Measurements from ENCODE around the gene LRRTM4.

The LRRTM4 gene

DNA sequence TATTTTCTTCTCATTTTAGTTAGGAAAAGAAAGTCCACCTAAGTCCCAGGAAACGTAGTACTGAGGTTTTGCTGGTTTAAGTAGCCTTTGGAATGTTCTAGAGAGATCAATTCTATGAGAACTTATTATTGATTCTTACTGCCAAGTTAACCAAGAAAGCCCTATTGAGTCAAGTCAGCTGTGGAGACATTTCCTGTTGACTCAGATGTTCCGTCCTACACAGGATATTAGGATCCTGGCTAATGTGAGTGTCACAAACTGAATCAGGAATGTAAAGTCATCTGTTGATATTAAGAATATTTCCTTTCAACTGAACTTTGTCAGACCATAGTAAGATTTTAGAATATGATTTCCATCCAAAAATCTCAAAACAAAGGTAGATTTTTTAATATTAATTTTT, 654.3 kb downstream of the LRRTM4 start:
- no peak for TF ChIP-seq ZNF274 (IDR thresholded peaks at IDR 0.05; ENCODE audit: low read depth, low read length)
- H3K4me3 ChIP-seq (ENCODE audit: low read length) = no peak overlapping the region

DNA sequence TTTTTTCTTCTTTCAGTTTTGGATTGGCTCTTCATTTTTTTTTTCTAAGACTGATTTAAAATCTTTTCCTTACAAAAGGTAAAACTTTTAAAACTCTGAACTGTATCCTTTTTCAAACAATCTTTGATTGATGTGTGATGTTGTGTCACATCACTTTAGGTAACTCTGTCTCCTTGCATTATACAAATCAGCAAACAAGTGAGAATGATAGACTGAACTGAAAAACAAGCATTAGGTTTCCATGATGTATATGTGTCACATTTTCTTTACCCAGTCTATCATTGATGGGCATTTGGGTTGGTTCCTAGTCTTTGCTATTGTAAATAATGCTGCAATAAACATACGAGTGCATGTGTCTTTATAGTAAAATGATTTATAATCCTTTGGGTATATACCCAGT, 655.7 kb downstream of the LRRTM4 start:
- no peak for TF ChIP-seq ZNF274 (IDR thresholded peaks at IDR 0.05; ENCODE audit: low read depth, low read length)
- H3K4me3 ChIP-seq (ENCODE audit: low read length) = no peak overlapping the region

DNA sequence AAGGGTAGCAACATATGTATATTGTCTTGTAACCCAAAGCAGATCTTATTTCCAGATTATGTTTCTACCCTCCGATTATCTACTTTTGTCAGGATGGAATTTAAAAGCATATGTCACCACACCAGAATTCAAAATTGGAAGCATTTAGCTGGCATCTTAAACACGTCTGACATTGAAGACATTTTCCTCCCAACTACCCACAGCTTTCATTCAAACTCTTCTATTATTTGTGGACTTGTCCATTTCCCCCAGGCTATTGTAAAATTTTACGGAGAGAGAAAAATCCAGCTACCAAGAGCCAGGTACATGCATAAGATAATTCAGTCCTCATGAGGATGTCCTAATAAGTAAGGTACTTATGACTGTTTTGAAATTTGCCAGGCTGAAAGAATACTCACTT, 659.3 kb downstream of the LRRTM4 start:
- TF ChIP-seq ZNF274 (IDR thresholded peaks at IDR 0.05; ENCODE audit: low read depth, low read length) = no peak

DNA sequence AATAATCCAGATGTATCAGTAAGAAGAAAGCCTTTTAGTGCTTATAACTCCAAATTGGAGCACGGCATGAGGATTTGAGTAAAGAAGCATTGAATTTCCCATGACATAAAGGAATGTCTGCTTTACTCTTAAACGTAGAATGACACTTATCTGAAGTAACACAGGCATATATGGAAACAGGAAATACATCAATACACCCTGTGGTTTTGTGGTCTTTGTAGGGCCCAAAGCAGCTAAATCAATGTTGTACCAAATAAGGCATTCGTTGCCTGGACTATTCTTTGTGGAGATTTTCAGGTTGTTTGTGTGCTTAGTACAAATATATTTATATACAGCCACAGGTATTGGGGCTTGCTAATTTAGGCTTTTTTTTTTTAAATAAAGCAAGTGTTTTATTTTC, 660.5 kb downstream of the LRRTM4 start:
- no peak overlapping the region for H3K4me3 ChIP-seq (ENCODE audit: low read length)
- no peak for TF ChIP-seq ZNF274 (IDR thresholded peaks at IDR 0.05; ENCODE audit: low read depth, low read length)

More for the DNA sequence above, 659.3 kb downstream of the LRRTM4 start:
- no peak overlapping the region for H3K4me3 ChIP-seq (ENCODE audit: low read length)

DNA sequence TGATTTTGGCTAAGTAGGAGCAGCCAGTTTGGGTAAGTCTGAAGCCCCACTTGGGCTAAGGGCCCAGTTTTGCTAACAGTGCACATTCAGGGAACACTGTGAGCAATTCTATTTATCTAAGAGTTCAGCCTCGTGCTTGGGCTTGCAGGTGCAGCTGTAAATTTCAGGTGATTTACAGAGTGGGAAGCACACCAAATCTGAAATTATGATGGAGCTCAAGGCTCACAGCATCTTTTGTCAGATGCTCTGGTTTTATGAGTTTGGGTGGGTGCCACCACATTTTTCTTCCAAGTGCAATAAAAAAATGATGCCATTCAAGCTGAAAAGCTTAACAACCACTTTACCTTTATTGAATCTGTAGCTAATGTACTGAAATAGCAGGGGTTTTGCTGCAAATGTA, 671.2 kb downstream of the LRRTM4 start:
- TF ChIP-seq ZNF274 (IDR thresholded peaks at IDR 0.05; ENCODE audit: low read depth, low read length) = no peak
- H3K4me3 ChIP-seq (ENCODE audit: low read length) = no peak overlapping the region

DNA sequence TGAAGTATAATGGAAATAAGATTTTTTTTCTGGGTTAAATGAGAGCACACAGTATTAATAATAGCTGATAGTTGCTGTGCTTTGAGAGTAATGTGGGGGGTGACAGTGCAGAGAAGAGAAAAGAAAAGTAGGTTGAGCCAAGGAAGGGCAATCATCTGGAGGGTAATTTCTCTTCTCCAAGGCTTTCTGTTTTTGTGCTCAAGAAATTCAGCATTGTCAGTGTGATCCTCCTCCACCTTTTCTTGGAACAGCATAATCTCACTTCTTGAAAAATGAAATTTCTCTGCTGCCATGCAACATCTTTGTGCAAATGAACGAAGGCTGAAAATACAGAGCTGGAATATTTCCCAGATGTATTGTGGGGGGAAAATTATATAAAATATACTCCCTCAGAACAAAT, 673.1 kb downstream of the LRRTM4 start:
- no peak overlapping the region for H3K4me3 ChIP-seq (ENCODE audit: low read length)
- no peak for TF ChIP-seq ZNF274 (IDR thresholded peaks at IDR 0.05; ENCODE audit: low read depth, low read length)

DNA sequence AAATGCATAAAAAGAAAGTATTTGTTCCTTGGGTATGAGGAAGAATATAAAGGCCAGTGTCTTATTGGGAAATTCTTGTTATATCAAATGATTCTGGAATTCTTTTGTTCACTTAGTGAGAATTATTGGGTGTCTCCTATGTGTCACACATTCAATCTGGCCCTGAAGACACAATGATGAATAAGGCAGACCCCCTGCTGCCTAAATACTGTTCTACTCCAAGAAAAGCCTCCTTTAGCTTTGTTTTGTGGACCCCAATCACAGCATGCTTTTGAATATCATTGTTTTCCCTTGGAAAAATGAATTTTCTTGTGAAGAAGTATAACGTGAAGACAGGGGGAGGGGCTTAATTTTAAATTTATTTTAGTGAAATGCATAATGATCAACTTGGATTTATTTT, 682.4 kb downstream of the LRRTM4 start:
- no peak overlapping the region for H3K4me3 ChIP-seq (ENCODE audit: low read length)
- no peak for TF ChIP-seq ZNF274 (IDR thresholded peaks at IDR 0.05; ENCODE audit: low read depth, low read length)

DNA sequence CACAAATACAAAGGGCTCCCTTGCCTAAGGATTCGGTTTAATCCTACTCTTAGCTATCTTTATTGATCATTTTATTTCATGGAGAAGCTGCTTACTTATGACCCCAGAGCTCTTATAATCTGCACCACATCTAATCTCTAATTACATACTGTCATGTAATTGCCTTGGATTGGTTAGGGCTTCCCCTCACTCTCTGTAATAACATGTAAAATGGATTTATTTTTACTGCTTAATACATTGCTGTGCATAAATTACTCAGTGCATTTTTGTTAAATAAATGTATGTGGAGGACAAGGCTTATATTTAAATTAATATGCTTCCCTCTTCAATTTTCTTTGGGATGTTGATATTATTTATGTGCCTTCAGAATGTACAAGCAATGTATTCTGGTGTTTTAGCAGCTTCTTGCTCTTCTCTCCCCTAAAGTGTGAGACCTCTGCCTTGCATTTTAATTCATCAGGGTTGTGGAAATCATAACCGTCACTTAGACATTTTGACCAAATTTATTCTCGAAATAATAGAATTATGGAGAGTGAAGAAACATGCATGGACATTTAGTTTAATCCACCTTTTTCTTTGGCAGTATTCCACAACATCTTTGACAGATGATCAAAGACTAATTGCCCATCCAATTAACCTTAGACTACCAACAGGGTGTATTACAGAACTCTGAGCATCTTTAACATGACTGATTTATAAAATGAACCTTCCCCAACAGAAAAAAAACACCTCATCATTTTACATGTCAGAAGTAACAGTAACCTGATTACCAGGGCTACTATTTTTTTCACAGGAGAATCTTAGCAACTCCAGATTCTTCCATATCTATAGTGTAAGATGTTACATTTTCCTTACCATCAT, 692.6 kb downstream of the LRRTM4 start:
- H3K4me3 ChIP-seq (ENCODE audit: low read length) = no peak overlapping the region
- no peak for TF ChIP-seq ZNF274 (IDR thresholded peaks at IDR 0.05; ENCODE audit: low read depth, low read length)

DNA sequence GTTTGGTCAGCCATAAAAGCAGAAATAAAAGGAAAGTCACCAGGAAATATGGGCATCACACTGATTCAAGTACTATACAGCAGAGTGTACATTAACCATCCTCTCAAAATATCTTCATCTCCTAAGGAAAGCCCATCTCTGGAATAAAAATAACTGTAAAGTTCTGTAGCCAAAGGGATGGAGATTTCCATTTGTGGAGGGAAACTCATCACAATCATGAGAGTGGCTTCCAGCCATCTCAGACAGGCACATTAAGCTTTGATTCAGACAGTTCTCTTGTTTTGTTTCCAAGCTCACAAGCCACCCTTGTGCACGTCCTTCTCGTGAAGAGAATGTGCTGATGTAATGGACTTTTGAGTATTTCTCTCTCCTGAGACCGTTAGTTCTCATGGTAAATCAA, 695.5 kb downstream of the LRRTM4 start:
- H3K4me3 ChIP-seq (ENCODE audit: low read length) = no peak overlapping the region
- no peak for TF ChIP-seq ZNF274 (IDR thresholded peaks at IDR 0.05; ENCODE audit: low read depth, low read length)

DNA sequence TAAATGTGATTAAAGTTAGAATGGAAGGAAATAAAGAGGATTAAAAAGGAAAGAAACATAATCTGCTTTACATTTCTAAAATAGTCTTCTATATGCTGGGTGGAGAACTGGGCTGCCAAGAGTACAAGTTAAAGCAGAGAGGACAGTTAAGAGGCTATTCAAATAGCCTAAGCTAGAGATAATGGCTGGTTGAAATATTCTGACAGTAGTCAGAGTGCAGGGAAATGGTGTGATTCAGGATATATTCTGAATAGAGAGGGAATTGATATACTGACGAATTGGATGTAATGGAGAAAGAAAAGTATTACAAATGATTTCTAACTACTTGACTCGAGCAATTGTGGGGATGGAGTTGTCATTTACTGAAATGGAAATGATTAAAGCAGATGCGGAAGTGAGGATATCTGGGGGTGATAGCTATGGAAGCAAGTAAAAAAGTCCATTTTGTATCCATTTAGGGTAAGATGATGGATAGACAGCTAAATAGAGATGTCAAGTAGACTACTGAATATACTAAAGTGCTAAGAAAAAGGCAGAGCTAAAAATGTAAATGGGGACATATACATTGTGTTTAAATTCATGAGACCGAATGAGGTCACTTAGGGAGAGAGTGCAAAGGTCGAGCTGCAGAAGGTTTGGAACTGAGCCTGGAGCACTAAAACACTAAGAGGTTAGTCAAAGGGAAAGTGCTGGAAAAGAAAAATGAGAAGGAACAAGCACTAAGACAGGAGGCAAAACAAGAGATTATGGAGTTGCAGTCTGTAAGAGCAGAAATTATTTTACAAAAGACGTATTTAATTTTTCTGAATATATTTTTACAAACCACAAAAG, 696.8 kb downstream of the LRRTM4 start:
- no peak overlapping the region for H3K4me3 ChIP-seq (ENCODE audit: low read length)
- no peak for TF ChIP-seq ZNF274 (IDR thresholded peaks at IDR 0.05; ENCODE audit: low read depth, low read length)

DNA sequence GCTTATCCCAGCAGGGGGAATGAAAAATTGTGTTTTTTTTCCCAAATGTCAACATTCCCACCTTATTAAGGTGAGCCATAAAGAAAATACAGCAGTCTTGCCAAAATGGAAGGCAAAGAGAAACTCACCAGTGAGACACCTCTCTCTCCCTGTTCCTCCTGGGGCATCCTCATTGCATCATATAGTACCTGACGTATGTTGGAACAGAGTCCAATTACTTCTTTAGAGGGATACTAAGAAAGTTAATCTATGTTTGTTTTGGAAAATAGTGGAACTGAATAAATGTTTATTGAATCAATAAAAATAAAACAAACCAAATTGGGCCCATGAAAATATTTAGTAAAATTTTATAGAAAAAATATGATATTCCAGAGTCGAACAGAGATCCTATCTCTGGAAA, 700.4 kb downstream of the LRRTM4 start:
- TF ChIP-seq ZNF274 (IDR thresholded peaks at IDR 0.05; ENCODE audit: low read depth, low read length) = no peak
- H3K4me3 ChIP-seq (ENCODE audit: low read length) = no peak overlapping the region

DNA sequence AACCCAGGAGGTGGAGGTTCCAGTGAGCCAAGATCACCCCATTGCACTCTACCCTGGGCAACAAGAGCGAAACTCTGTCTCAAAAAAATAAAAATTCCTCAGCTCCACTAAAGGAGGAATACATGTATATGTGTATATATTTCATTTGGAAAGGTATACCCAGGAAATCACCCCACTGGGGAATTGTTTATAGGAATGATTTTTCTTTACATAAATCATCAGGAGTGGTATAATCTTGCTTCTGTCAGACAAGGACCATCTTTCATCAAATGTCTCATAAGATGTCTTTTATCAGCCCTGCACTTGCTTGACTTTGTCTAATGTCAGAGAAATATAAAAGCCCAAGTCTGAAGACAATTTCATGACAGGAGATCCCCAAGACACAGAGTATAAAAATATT, 709.1 kb downstream of the LRRTM4 start:
- no peak for TF ChIP-seq ZNF274 (IDR thresholded peaks at IDR 0.05; ENCODE audit: low read depth, low read length)
- no peak overlapping the region for H3K4me3 ChIP-seq (ENCODE audit: low read length)

DNA sequence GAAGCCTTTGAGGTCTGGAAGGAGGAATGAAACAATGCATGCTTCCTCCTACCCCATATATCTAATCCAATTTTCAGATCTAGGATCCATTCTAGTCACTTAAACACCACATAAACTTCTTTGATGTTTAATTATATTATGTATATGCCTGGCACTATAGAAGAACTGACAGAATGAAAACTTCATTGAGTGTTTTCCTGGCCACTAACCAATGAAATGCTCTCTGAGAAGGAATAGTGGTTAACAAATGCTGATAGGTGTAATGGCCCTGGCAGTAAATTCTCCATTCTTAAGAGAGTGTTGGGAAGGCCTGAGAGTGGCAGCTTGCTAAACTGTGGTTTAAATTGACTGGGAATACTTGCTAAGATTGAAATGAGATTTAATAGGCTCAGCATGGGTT, 710.0 kb downstream of the LRRTM4 start:
- H3K4me3 ChIP-seq (ENCODE audit: low read length) = no peak overlapping the region
- no peak for TF ChIP-seq ZNF274 (IDR thresholded peaks at IDR 0.05; ENCODE audit: low read depth, low read length)

DNA sequence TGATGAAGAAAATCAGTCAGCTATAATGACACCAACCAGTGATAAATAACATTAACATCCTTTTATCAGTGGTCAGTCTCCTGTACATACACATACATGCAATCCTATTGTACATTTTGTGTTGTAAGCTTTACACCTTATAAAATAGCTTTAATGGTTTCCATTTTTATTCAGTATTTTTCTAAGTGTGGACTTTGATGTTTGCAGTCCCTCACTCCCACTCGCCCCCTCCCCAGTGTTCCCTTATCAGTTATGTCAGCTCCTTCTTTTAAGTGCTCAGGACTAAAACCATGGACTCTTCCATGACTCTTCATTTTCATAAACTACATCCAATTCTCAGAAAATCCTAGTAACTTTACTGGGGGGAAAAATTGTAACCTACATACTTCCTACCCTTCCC, 713.0 kb downstream of the LRRTM4 start:
- no peak overlapping the region for H3K4me3 ChIP-seq (ENCODE audit: low read length)
- no peak for TF ChIP-seq ZNF274 (IDR thresholded peaks at IDR 0.05; ENCODE audit: low read depth, low read length)

DNA sequence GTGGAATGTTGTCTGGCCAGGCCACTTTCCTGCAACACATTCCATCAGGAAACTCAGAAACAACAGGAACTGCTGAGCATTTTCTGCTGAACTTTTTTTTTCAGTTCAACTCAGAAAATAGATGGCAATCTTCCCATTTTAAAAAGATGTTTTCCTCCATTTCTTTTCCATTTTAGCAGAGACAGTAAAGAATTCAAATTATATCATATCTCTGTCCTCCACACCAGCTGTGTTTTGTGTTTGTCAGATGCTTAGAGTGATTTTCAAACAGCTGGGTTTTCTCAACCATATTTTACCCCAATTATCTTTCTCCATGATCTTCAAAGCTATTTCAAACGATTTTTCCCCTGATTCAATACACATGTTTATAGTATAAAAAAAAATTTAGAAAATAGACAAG, 713.4 kb downstream of the LRRTM4 start:
- H3K4me3 ChIP-seq (ENCODE audit: low read length) = no peak overlapping the region
- TF ChIP-seq ZNF274 (IDR thresholded peaks at IDR 0.05; ENCODE audit: low read depth, low read length) = no peak
